Motor neuron (in vitro differentiated cells): Measurements from ENCODE around the gene FUCA1. TPM values are rescaled to one million over a fixed set of nuclear protein-coding genes. Genes with fewer than 3 reads are reported as not detected.
"Not testable (repeated sequence)": the region's sequence is repeated elsewhere in the genome, so short reads cannot be mapped to it uniquely, and the experiment has no call there.

Experiments
- ATAC-seq, 8 experiments: fragments of 200-7000 bp; cut with Tn5 transposase; replicated peaks in 6 of 8; 2 replicates each; pipeline ENCODE4 v1.8.0; 2021; ENCODE audit warnings: mild to moderate bottlenecking in 8 of 8, moderate library complexity in 8 of 8
- H3K27ac ChIP-seq, 2 donors: fragments of 250-450 bp; sonication (Bioruptor Pico); 2 replicates each; pipeline ENCODE4 v1.9.0; 2021; ENCODE audit warnings: antibody characterized with exemption in 2 of 2, mild to moderate bottlenecking in 2 of 2, moderate library complexity in 1 of 2
- H3K4me1 ChIP-seq, 2 donors: fragments of 250-450 bp; sonication (Bioruptor Pico); replicated peaks in 1 of 2; 2 replicates each; pipeline ENCODE4 v1.6.1; 2021; ENCODE audit warnings: antibody characterized with exemption in 2 of 2, mild to moderate bottlenecking in 2 of 2, moderate library complexity in 1 of 2
- H3K4me3 ChIP-seq, 5 donors: fragments of 250-450 bp; sonication (Bioruptor Pico); 2 replicates each; pipeline ENCODE4 v1.9.0; 2021; ENCODE audit warnings: antibody characterized with exemption in 5 of 5, mild to moderate bottlenecking in 5 of 5, moderate library complexity in 4 of 5
- WGBS, 10 experiments: fragments of 450-650 bp; shearing (Covaris generic); methylation state at CpG; one replicate each; pipeline ENCODE4 v1.0.0; 2022; 5-methylcytosine and 5-hydroxymethylcytosine counted together
- in situ Hi-C, 9 experiments: fragments of 400-800 bp; cut with MboI; loops; one replicate each; pipeline ENCODE4 v1.15.0; 2021; ENCODE audit warnings: low sequenced_read_pairs in 9 of 9, low pct_unique_long_range_greater_than_20kb in 2 of 9; ENCODE audit not compliant: unreplicated experiment in 9 of 9
- total RNA-seq, 8 experiments: library from RNA; unstranded; fragments of 300-600 nt; gene quantifications; 2 replicates each; pipeline versions ENCODE4 v1.2.3 to v1.2.4, GENCODE V29; 2022

The FUCA1 gene
- total RNA-seq, 8 experiments from 2014 or later = 6.5 to 23.1 (median 18.9) TPM

DNA sequence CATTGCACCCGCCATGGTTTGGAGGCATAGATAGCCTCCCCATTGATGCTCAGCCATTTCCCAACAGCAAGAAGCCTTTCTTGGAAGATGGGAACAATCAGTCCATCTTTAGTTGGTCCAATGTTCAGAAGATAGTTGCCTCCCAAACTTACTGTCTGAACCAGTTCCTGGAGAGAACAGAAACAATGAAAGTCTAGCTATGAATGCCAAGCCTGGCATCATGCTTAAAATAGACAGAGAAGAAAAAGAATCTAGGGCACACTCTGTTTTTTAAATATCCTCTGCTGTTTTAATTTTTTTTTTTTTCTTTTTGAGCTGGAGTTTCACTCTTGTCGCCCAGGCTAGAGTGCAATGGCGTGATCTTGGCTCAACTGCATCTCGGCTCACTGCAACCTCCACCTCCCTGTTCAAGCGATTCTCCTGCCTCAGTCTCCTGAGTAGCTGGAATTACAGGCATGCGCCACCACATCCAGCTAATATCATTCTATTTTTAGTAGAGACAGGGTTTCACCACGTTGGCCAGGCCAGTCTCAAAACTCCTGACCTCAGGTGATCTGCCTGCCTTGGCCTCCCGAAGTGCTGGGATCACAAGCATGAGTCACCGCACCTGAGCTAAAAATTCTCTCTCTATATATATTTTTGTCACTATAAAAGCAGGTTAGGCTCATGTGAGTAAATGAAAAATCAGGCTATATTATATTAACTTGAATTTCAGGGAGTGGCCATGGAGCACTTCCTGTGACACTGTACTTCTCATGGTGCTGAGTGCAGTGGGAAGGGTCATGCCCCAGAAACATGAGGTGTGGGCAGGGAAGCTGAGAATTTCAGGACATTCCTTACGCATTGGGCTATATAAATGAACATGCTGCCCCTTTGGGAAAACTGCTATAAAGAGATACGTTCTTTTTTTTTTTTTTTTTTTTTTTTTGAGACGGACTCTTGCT, 19.1 kb downstream of the FUCA1 start:
- no peak overlapping the region for H3K4me3 ChIP-seq
- no peaks in the 10 kb centered on the region for H3K4me1 ChIP-seq
- ATAC-seq = no peak
- in situ Hi-C loops = no loop called here
- H3K27ac ChIP-seq = no peak overlapping the region
- 62 to 100% (median 89%) methylated on average over 1 to 11 of the region's 12 CpGs; no CpG with 5 or more reads in 1 of the 10 experiments for WGBS, 10 experiments

DNA sequence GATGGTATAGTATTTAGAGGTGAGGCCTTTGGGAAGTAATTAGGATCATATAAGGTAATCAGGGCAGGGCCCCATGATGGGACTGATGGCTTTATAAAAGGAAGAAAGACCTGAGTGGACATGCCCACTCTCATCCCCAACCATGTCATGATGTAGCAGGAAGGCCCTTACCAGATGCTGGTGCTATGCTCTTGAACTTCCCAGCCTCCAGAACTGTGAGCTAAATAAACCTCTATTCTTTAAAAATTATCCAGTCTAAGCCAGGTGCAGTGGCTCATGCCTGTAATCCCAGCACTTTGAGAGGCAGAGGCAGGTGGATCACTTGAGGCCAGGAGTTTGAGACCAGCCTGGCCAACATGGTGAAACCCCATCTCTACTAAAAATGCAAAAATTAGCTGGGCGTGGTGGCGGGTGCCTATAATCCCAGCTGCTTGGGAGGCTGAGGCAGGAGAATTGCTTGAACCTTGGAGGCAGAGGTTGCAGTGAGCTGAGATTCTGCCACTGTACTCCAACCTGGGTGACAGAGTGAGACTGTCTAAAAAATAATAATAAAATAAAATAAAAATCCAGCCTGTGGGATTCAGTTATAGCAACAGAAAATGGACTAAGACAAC, 20.5 kb downstream of the FUCA1 start:
- H3K27ac ChIP-seq = not testable (repeated sequence)
- WGBS, 10 experiments = 80 to 100% (median 96%) methylated on average over 1 to 2 of the region's 2 CpGs; no CpG with 5 or more reads in 6 of the 10 experiments

DNA sequence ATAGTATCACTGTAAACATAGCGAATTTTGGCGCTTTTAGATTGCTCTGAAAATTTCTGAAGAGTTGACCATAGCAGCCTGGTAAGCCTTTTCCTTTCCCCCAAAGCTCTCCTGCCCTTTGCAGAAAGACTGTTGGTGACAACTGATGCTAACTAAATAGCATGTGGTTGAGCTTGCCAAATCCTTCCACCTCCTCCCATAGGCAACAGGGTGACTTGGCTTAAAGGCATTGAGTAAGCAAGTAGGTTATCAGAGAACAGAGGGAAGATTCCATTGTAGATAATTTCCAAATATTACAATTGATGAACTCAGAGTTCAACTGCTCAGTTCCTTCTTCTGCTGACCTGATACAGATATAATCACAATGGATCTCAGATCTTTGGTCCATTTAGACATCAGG, 22.9 kb downstream of the FUCA1 start:
- WGBS, 10 experiments = 66 to 95% (median 87%) methylated on average over 2 of the region's 2 CpGs
- Histone ChIP-seq H3K27ac (no peak overlapping the region), H3K4me3 (no peak overlapping the region), H3K4me1 (no peaks in the 10 kb centered on the region)
- in situ Hi-C loops = no loop called here
- ATAC-seq = no peak

More for the DNA sequence above, 20.5 kb downstream of the FUCA1 start:
- H3K4me3 ChIP-seq, in situ Hi-C loops, ATAC-seq, H3K4me1 ChIP-seq: not testable (repeated sequence)

DNA sequence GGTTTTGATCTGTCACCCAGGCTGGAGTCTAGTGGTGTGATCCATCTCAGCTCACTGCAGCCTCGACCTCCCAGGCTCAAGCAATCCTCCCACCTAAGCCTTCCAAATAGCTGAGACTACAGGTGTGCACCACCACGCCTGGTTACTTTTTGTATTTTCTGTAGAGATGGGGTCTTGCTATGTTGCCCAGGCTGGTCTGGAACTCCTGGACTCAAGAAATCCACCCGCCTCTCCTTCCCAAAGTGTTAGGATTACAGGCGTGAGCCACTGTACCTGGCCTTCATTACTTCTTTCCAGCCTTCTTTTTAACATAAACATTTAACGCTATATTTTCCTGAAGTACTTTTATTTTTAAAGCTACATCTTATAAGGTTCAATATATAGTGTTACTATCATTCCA, 24.4 kb downstream of the FUCA1 start:
- Histone ChIP-seq H3K4me3 (no peak overlapping the region), H3K27ac (no peak overlapping the region), H3K4me1 (no peaks in the 10 kb centered on the region)
- no peak for ATAC-seq
- in situ Hi-C loops = no loop called here
- 39 to 100% (median 83%) methylated on average over 1 to 5 of the region's 5 CpGs for WGBS, 10 experiments

DNA sequence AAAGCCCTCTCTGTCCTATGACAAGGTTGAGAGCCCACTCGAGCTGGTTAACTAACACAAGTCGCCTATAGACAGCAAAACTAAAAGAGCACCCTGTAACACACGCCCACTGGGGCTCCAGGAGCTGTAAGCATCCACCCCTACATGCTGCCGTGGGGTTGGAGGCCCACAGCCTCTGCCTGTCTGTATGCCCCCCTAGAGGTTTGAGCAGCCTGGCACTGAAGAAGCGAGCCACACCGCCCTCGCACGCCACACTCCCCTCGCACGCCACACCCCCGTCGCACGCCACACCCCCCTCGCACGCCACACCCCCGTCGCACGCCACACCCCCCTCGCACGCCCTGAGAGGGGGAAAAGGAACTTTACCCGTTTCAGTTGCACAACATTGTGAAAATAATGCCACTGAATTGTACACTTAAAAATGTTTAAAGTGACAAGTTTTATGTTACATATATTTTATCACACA, 29.7 kb downstream of the FUCA1 start:
- in situ Hi-C loops = no loop called here
- no peak overlapping the region for H3K27ac ChIP-seq
- ATAC-seq = peak; percentile 92 to 99 (median 96)
- peaks cover 0 to 3% of the 10 kb centered on the region in 2 donors for H3K4me1 ChIP-seq
- H3K4me3 ChIP-seq = peak overlapping the region; percentile 8 to 23 (median 14)
- 0 to 20% (median 3%) methylated on average over 1 to 9 of the region's 21 CpGs; no CpG with 5 or more reads in 5 of the 10 experiments for whole genome bisulfite sequencing, 10 experiments

DNA sequence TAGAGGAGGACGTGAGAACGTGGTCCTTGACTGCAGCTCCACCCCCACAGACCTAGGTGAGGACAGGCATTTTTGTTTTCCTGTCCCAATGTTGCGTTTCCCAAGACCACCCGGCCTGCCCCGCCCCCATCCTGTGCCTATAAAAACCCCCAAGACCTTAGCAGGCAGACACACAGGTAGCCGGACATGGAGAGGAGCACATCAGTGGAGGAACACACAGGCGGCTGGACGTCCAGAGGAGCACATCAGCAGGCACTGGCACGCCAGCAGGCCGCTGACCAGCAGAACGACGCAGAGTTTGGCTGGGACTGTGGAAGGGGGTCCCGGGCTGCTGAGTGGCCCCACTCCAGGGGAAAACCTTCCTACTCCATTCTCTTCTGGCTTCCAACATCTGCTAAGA, 30.2 kb downstream of the FUCA1 start:
- Histone ChIP-seq H3K27ac (no peak overlapping the region), H3K4me1 (peaks cover 0 to 3% of the 10 kb centered on the region in 2 donors), H3K4me3 (peak overlapping the region in 1 of 5 donors; percentile 18)
- ATAC-seq = peak in 6 of 8 experiments; percentile 27 to 58 (median 47)
- in situ Hi-C loops = no loop called here
- 0 to 60% (median 12%) methylated on average over 1 to 10 of the region's 13 CpGs; no CpG with 5 or more reads in 1 of the 10 experiments for WGBS, 10 experiments

DNA sequence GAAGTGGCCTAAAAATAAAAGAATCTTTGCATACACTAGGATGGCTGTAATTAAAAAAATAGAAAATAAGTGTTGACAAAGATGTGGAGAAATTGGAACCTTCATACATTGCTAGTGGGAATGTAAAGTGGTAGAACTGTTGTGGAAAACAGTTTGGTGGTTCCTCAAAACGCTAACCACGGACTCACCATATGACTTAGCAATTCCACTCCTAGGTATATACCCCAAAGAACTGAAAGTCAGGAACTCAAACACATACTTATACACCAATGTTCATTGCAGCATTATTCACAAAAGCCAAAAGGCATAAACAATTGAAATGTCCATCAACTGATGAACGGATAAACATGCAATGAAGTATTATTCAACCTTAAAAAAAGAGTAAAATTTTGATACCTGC, 32.1 kb downstream of the FUCA1 start:
- H3K27ac ChIP-seq = no peak overlapping the region
- in situ Hi-C loops = no loop called here
- no peak overlapping the region for H3K4me3 ChIP-seq
- peaks cover 0 to 3% of the 10 kb centered on the region in 2 donors for H3K4me1 ChIP-seq
- 17 to 100% (median 66%) methylated on average over 1 to 3 of the region's 3 CpGs; no CpG with 5 or more reads in 1 of the 10 experiments for WGBS, 10 experiments
- no peak for ATAC-seq

DNA sequence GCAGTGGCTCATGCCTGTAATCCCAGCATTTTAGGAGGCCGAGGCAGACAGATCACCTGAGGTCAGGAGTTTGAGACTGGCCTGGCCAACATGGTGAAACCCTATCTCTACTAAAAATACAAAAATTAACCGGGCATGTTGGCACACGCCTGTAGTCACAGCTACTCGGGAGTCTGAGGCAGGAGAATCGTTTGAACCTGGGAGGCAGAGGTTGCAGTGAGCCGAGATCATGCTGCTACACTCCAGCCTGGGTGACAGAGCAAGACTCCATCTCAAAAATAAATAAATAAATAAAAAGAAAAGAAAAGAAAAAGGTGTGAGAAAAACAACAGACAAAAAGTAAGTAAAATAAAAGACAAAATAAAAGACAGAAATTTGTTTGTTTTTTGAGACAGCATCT, 33.9 kb downstream of the FUCA1 start:
- H3K4me1 ChIP-seq, H3K4me3 ChIP-seq, H3K27ac ChIP-seq, in situ Hi-C loops, ATAC-seq: not testable (repeated sequence)
- 69 to 92% (median 80%) methylated on average over 4 to 6 of the region's 6 CpGs for WGBS, 10 experiments

DNA sequence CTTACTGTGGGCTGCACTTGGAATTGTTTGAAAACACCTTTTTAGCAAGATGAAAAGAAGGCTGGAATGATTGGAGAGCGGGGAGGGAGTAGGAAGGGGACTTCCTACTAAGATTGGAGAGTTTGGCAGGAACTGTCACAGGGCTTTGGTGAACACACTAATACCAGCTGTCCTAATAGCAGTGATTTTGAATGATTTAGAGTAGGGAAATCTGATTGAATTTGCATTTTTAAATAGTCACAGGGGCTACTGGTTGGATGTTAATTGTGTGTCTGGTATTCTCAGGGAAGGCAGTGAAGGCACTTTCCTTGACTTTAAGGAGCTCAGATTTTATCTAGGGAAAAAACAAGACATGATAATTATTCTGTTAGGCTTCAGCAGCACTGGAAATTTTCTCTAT, 40.4 kb downstream of the FUCA1 start:
- in situ Hi-C loops = no loop called here
- Histone ChIP-seq H3K4me3 (no peak overlapping the region), H3K27ac (no peak overlapping the region), H3K4me1 (peaks cover 6 to 7% of the 10 kb centered on the region in 2 donors)
- 50 to 100% (median 71%) methylated on average over 1 of the region's 1 CpG; no CpG with 5 or more reads in 1 of the 10 experiments for WGBS, 10 experiments
- ATAC-seq = no peak

DNA sequence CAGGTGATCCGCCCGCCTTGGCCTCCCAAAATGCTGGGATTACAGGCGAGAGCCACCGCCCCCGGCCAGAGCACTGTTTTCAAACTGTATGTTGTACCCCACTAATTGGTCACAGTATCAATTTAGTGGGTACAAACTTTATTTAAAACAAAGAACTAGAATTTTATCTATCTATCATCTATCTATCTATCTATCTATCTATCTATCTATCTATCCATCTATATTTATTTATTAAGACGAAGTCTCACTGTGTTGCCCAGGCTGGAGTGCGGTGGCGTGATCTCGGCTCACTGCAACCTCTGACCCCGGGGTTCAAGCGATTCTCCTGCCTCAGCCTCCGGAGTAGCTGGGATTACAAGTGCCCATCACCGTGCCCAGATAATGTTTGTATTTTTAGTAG, 41.5 kb downstream of the FUCA1 start:
- 96 to 100% (median 100%) methylated on average over 1 to 13 of the region's 13 CpGs; no CpG with 5 or more reads in 1 of the 10 experiments for WGBS, 10 experiments
- H3K27ac ChIP-seq, ATAC-seq, in situ Hi-C loops, H3K4me1 ChIP-seq, H3K4me3 ChIP-seq: not testable (repeated sequence)

DNA sequence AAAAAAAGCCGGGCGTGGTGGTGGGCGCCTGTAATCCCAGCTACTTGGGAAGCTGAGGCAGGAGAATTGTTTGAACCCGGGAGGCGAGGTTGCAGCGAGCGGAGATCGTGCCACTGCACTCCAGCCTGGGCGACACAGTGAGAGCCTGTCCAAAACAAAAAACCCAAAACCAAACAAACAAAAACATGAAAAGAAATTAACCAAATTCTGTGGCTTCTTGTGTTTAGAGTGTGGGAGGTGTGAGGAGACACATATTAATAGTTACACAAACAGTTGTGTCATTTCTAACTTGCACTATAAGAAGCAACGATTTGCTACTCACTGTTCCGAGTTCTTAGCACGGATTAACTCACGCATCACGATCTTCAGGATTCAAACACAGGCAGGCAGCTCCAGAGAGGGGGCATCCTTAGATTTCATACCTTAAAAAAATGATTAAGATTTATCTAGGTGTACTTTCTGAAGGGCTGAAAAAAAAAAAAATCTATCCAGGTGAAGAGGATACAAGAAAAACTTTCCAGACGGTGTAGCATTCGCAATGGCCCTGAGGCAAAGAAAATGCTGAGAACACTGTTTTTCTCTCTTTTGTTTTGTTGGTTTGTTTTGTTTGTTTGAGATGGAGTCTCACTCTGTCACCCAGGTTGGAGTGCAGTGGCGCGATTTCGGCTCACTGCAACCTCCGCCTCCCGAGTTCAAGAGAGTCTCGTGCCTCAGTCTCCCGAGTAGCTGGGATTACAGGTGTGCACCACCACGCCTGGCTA, 42.1 kb downstream of the FUCA1 start:
- H3K4me3 ChIP-seq = peak overlapping the region; percentile 67 to 90 (median 88)
- ATAC-seq = peak in 1 of 8 experiments; percentile 10
- WGBS, 10 experiments = 32 to 100% (median 84%) methylated on average over 3 to 21 of the region's 24 CpGs; no CpG with 5 or more reads in 1 of the 10 experiments
- no peak overlapping the region for H3K27ac ChIP-seq
- in situ Hi-C loops = no loop called here
- H3K4me1 ChIP-seq = peaks cover 6 to 7% of the 10 kb centered on the region in 2 donors

DNA sequence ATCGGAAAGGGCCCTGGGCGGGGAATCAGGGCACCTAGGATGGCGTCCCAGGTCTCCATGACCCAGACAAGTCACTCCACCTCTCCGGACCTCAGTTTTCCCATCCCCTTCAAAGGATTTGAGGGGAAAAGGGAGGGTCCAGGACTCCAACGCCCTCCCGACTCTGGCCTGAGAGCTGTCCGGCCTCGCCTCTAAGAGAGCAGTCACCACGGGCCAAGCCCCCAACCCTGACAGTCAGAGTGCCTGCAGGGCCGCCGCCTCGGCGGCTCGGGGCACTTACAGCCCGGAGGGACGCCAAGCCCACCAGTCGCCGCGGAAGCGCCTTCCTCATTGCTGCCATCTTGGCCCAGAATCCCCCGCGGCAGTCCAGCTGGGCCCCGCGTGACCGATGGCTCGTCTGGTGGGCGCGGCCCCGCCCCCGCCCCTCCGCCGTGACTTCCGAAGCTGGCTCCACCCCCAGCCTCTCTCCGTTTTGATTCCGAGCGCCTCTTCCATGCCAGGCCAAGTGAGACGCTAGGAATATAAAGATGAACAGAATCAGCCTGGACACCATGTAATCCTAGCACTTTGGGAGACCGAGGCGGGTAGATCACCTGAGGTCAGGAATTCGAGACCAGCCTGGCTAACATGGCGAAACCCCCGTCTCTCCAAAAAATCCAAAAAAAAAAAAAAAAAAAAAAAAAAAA, 42.9 kb downstream of the FUCA1 start, which contains the start of gene HMGCL:
Gene HMGCL, minus strand, starts transcription at position 354 of the 686 bp plus-strand sequence. Its CDS starts 14 bp downstream, at position 340.
- Histone ChIP-seq H3K27ac (peak within 1 kb of the TSS; percentile 74 to 83), H3K4me3 (peak within 1 kb of the TSS; percentile 67 to 90 (median 88)), H3K4me1 (peaks cover 6 to 7% of the 10 kb centered on the region in 2 donors)
- peak; percentile 93 to 98 (median 96) for ATAC-seq
- in situ Hi-C loops = no loop called here
- 0 to 12% (median 0%) methylated on average over 1 to 9 of the region's 42 CpGs; no CpG with 5 or more reads in 4 of the 10 experiments for WGBS, 10 experiments
